HG03039 (cell line): ENCODE data around the gene CLDN4.
"Not testable (repeated sequence)": the region's sequence is repeated elsewhere in the genome, so short reads cannot be mapped to it uniquely, and the experiment has no call there.

ENCODE experiments used
- ATAC-seq: cut with Tn5 transposase; IDR thresholded peaks from one replicate; pipeline ENCODE4 v1.9.1; 2021; ENCODE audit warnings: mild to moderate bottlenecking, moderate library complexity; ENCODE audit not compliant: unreplicated experiment

Gene CLDN4

DNA sequence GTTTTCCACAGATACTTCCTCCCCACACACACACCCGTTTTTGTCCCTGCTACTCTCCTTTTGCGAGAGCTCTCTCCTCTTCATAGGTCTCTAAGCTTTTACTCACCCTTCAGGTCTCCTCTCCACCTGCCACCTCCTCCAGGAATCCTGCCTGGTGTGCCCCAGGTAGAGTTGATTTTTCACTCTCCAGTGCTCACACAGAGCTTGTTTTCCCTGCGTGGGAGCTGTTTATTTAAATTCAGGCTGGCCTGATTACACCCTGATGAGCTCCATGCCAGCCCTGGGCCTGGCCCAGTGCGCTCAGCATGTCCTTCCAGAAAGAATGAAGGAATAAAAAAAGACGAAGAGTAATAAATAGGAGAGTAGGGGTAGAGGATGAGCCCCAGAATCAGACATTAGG is 7.5 kb upstream of the CLDN4 start:
- ATAC-seq: no peak

- no peak for ATAC-seq
Measured at GRCh38 chr7:73823873-73824592, 6.8 kb upstream of the CLDN4 start.

DNA sequence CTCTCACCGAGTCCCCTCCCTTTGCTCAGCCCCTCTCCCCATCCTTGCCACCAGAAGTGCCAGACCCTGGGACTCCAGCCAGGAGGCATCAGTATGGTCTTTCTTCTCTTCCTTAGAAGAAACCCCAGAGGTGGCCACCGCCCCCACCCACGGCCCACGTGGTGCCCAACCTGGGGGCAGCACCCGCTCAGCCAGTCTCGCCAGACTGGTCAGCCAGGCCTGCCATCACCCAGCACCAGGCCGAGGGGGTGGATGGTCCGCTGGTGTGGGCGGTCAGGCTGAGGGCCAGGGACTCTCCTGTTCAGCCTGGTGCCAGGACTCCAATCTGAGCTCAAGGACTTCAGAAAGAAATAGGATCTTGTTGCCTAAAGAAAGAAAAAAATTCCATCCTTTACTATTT is 5.8 kb upstream of the CLDN4 start:
- ATAC-seq: no peak

GRCh38 chr7:73827567-73828106 is 3.2 kb upstream of the CLDN4 start:
- ATAC-seq: no peak

- ATAC-seq: no peak
Measured at GRCh38 chr7:73828107-73828803, 2.5 kb upstream of the CLDN4 start.

DNA sequence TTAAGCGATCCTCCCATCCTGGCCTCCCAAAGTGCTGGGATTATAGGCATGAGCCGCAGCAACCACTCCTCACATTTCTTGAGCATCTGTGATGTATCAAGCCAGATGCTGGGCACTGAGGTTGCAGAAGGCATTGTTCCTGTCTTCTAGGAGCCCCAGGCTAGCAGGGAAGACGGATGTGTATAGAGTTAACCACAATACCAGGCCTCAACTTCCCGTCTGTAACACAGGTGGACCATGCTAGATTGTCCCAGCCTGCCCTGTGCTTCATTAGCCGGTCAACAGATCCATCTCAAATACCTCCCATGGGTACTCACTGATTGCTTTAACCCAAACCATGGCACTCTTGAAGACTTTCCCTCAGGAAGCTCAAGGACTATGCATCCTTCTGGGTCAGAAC is 1.8 kb upstream of the CLDN4 start:
- no peak for ATAC-seq

- no peak for ATAC-seq
Measured at GRCh38 chr7:73829505-73829904, 1.3 kb upstream of the CLDN4 start.

GRCh38 chr7:73829921-73830680 is 695 bp upstream of the CLDN4 start:
- no peak for ATAC-seq

DNA sequence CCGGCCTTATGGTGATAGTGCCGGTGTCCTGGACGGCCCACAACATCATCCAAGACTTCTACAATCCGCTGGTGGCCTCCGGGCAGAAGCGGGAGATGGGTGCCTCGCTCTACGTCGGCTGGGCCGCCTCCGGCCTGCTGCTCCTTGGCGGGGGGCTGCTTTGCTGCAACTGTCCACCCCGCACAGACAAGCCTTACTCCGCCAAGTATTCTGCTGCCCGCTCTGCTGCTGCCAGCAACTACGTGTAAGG is 713 bp downstream of the CLDN4 start:
- no peak for ATAC-seq

DNA sequence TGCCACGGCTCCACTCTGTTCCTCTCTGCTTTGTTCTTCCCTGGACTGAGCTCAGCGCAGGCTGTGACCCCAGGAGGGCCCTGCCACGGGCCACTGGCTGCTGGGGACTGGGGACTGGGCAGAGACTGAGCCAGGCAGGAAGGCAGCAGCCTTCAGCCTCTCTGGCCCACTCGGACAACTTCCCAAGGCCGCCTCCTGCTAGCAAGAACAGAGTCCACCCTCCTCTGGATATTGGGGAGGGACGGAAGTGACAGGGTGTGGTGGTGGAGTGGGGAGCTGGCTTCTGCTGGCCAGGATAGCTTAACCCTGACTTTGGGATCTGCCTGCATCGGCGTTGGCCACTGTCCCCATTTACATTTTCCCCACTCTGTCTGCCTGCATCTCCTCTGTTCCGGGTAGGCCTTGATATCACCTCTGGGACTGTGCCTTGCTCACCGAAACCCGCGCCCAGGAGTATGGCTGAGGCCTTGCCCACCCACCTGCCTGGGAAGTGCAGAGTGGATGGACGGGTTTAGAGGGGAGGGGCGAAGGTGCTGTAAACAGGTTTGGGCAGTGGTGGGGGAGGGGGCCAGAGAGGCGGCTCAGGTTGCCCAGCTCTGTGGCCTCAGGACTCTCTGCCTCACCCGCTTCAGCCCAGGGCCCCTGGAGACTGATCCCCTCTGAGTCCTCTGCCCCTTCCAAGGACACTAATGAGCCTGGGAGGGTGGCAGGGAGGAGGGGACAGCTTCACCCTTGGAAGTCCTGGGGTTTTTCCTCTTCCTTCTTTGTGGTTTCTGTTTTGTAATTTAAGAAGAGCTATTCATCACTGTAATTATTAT is 1.2 kb downstream of the CLDN4 start:
- no peak for ATAC-seq

- no peak for ATAC-seq
Measured at GRCh38 chr7:73832806-73833205, 2.0 kb downstream of the CLDN4 start.

DNA sequence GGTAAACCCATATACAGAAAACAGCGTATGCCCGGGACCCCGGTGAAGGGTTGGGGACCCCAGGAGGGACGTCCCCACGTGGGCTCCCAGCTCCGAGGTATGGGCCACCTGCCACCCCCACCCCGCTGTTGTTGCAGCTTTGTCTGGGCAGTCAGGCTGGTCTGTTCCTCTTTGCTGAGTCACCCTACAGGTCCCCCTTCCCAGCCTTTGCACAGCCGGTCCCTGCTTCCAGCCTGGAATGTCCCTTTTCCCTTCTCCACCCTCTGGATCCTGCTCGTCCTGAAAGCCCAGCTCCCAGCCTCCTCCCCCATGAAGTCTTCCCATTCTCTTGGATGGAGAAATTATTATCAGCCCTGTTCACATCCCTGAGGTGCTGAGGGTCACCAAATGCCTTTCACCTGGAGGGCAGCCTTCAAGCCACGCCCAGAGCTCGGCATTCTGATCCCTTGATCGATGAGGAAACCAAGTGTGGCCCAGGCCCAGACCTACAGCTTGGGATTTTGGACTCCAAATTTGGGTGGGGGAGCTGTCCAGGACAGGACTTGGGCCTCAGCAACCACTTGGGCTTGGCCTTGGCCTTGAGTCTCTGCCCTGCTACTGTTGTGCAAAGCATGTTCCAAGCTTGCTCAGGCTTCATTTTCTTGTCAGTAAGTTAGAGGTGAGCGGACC is 2.6 kb downstream of the CLDN4 start:
- ATAC-seq: no peak

GRCh38 chr7:73834626-73835191 is 3.9 kb downstream of the CLDN4 start:
- ATAC-seq: no peak

DNA sequence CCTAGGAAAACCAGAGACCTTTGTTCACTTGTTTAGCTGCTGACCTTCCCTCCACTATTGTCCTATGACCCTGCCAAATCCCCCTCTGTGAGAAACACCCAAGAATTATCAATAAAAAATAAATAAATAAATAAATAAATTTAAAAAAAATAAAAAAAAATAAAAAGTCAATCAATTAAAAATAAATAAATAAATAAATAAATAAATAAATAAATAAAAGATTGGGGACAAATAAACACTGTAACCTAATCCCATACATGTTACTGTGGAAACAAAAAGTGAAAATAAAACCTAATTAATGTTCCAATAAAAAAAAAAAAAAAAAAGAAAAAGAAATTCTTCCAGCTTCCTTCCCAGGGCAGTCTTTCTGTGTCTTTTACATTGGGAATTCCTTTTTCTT is 6.4 kb downstream of the CLDN4 start:
- not testable (repeated sequence) for ATAC-seq

DNA sequence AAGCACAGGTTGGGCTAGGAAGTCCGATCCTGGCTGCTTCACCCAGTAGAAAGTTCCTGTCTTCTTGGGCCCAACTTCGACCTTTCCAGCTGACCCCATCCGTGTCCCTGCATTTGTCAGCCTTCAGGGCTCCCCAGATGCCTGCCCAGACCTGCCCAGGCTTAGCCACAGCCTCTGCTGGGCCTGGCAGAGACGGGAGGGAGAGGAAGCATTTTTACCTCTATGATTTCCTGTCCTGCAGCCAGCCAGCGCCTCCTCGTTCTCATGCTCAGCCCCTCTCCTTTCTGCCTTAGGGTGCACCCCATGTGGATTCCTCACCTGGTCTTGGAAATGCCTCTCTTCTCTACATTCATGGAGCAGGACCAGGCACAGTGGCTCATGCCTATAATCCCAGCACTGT is 7.8 kb downstream of the CLDN4 start:
- no peak for ATAC-seq

DNA sequence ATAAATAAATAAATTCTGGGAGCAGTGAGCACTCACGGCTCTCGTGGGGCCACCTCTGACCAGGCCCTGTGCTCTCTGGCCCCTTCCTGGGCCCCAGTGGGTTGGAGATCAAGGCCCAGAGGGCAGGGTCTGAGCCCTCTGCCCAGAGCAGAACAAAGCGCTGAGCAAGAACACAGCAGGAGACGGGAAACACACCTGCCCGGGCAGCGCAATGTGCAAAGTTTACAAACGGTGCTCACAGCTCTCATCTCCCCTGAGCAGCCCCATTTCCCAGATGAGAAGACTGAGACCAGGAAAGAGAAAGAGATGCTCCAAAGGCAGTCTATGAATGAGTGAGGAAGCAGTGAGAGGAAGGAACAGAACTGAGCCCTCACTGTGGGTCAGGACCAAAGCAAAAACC is 8.5 kb downstream of the CLDN4 start:
- ATAC-seq: no peak

GRCh38 chr7:73839743-73840714 is 9.2 kb downstream of the CLDN4 start:
- ATAC-seq: no peak

DNA sequence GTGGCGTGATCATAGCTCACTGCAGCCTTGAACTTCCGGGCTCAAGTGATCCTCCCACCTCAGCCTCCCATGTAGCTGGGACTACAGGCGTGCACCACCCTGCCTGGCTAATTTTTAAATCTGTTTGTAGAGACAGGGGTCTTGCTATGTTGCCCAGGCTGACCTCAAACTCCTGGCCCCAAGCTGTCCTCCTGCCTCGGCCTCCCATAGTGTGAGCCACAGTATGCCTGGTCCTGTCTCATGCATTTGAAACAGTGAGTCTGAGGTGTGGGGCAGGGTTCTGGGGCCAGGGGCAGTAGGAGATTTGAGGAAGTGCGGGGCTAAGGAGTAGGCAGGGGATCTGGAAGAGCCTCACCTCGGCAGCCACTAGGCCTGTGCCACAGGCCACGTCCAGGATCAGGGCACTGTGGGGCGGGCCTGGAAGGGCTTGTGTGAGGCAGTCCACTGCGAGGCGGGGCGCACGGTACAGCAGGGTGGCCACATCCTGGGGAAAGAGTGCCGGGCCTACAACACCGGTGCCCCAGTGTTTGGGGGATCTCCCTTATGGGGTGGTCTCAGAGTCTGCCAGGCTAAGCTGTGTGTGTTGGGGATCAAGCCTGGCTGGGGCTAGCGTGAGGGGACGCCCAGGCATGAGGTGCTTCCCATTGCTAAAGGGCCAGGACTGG is 10.1 kb downstream of the CLDN4 start:
- no peak for ATAC-seq

- ATAC-seq: no peak
Measured at GRCh38 chr7:73841689-73842066, 10.9 kb downstream of the CLDN4 start.
